Mesenchymal stem cell (in vitro differentiated cells and primary cell): ENCODE data around the gene LAMB4.

Experiments
- DNase-seq: peaks from one replicate; pipeline ENCODE4 v3.0.0-alpha.2; 2013
- H2AFZ ChIP-seq: one replicate; pipeline ENCODE4 v1.6.1; 2013; ENCODE audit warnings: low read depth, mild to moderate bottlenecking, control low read depth, inconsistent platforms, low read length, moderate library complexity
- H2AK5ac ChIP-seq: 2 replicates; pipeline ENCODE4 v1.6.1; 2013; ENCODE audit warnings: low read length, moderate library complexity, mild to moderate bottlenecking, inconsistent platforms; ENCODE audit not compliant: severe bottlenecking
- H2BK120ac ChIP-seq: one replicate; pipeline ENCODE4 v1.6.1; 2013; ENCODE audit warnings: low read depth, mild to moderate bottlenecking, inconsistent platforms, low read length, moderate library complexity
- H2BK12ac ChIP-seq, 2 experiments: one replicate each; pipeline ENCODE4 v1.6.1; 2013; ENCODE audit warnings: inconsistent platforms in 2 of 2, low read length in 2 of 2, mild to moderate bottlenecking in 2 of 2, moderate library complexity in 2 of 2, control low read depth in 1 of 2
- H2BK15ac ChIP-seq: one replicate; pipeline ENCODE4 v1.6.1; 2013; ENCODE audit warnings: mild to moderate bottlenecking, low read depth, inconsistent platforms; ENCODE audit not compliant: poor library complexity, severe bottlenecking
- H2BK5ac ChIP-seq: 2 replicates; pipeline ENCODE4 v1.6.1; 2013; ENCODE audit warnings: low read depth, mild to moderate bottlenecking, low read length, control low read depth, inconsistent platforms; ENCODE audit not compliant: poor library complexity, severe bottlenecking
- H3K14ac ChIP-seq, 2 experiments: one replicate each; pipeline ENCODE4 v1.6.1; 2013; ENCODE audit warnings: inconsistent platforms in 2 of 2, low read length in 2 of 2, control low read depth in 1 of 2, mild to moderate bottlenecking in 1 of 2, moderate library complexity in 1 of 2
- H3K18ac ChIP-seq, 2 experiments: one replicate each; pipeline ENCODE4 v1.6.1; 2013; ENCODE audit warnings: inconsistent platforms in 2 of 2, low read length in 2 of 2, control low read depth in 1 of 2, low read depth in 1 of 2, mild to moderate bottlenecking in 1 of 2
- H3K23ac ChIP-seq, 2 experiments: one replicate each; pipeline ENCODE4 v1.6.1; 2013; ENCODE audit warnings: inconsistent platforms in 2 of 2, low read length in 2 of 2, mild to moderate bottlenecking in 2 of 2, moderate library complexity in 2 of 2, control low read depth in 1 of 2
- H3K27ac ChIP-seq: 2 replicates; pipeline ENCODE4 v1.5.1; 2013; ENCODE audit warnings: mild to moderate bottlenecking, moderate library complexity, low read length, control low read depth, inconsistent platforms; ENCODE audit not compliant: poor library complexity, severe bottlenecking
- H3K27me3 ChIP-seq, 2 experiments: 2 replicates each; pipeline versions ENCODE4 v1.6.1 to v1.7.0; 2013; ENCODE audit warnings: low read length in 2 of 2, mild to moderate bottlenecking in 2 of 2, moderate library complexity in 2 of 2, control low read depth in 1 of 2, inconsistent platforms in 1 of 2; ENCODE audit not compliant: control insufficient read depth in 1 of 2, insufficient read depth in 1 of 2
- H3K36me3 ChIP-seq, 2 experiments: 2 replicates each; pipeline versions ENCODE4 v1.6.1 to v1.7.0; 2013; ENCODE audit warnings: low read length in 2 of 2, control low read depth in 1 of 2, inconsistent platforms in 1 of 2, low read depth in 1 of 2, mild to moderate bottlenecking in 1 of 2; ENCODE audit not compliant: insufficient read depth in 2 of 2, control insufficient read depth in 1 of 2
- H3K4ac ChIP-seq, 2 experiments: one replicate each; pipeline ENCODE4 v1.6.1; 2013; ENCODE audit warnings: inconsistent platforms in 2 of 2, low read length in 2 of 2, mild to moderate bottlenecking in 2 of 2, moderate library complexity in 2 of 2, control low read depth in 1 of 2, low read depth in 1 of 2
- H3K4me1 ChIP-seq: 2 replicates; pipeline ENCODE4 v1.6.1; 2013; ENCODE audit warnings: low read depth, low read length, control low read depth; ENCODE audit not compliant: control insufficient read depth, insufficient read depth
- H3K4me2 ChIP-seq: 2 replicates; pipeline ENCODE4 v1.6.1; 2013; ENCODE audit warnings: low read length, mild to moderate bottlenecking, inconsistent platforms; ENCODE audit not compliant: poor library complexity, severe bottlenecking
- H3K4me3 ChIP-seq, 2 experiments: 2 replicates each; pipeline versions ENCODE4 v1.5.1 to v1.7.0; 2013; ENCODE audit warnings: low read length in 2 of 2, mild to moderate bottlenecking in 2 of 2, control low read depth in 1 of 2, low read depth in 1 of 2; ENCODE audit not compliant: insufficient read depth in 1 of 2
- H3K79me1 ChIP-seq: replicated peaks from 2 replicates; pipeline ENCODE4 v1.6.1; 2013; ENCODE audit warnings: mild to moderate bottlenecking, control low read depth, low read length, inconsistent platforms; ENCODE audit not compliant: poor library complexity, severe bottlenecking
- H3K9ac ChIP-seq: 2 replicates; pipeline ENCODE4 v1.7.0; 2013; ENCODE audit warnings: mild to moderate bottlenecking, low read length, moderate library complexity
- H3K9me3 ChIP-seq: 2 replicates; pipeline ENCODE4 v1.7.0; 2013; ENCODE audit warnings: mild to moderate bottlenecking, low read length; ENCODE audit not compliant: control insufficient read depth
- H4K8ac ChIP-seq: one replicate; pipeline ENCODE4 v1.6.1; 2013; ENCODE audit warnings: inconsistent platforms, mild to moderate bottlenecking, low read length, moderate library complexity
- H4K91ac ChIP-seq: one replicate; pipeline ENCODE4 v1.6.1; 2013; ENCODE audit warnings: mild to moderate bottlenecking, low read length, inconsistent platforms
- WGBS: methylation state at CpG from one replicate; pipeline ENCODE4 v1.1.7; 2013; ENCODE audit warnings: mixed read lengths; 5-methylcytosine and 5-hydroxymethylcytosine counted together

LAMB4 gene

DNA sequence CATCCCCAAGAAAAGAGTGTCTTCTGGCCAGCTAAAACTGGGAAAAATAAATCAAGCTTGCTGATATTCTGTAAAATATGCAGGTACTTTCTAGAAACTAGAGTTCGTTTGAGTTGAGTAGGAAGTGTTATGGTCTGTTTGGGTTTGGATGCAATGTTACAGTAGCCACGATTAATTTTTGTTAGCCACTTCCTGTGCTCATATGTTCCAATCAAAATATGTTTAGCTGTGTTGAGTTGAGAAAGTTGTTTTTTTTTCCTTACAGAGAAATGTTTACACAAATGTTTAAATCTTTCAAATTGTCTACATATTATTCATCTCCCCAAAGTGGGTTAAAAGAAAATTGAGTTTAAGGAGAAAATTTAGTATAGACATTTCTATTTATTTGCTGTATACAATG lies 115.9 kb downstream of the LAMB4 start:
- Histone ChIP-seq H3K23ac (no peak overlapping the region), H3K4me1 (peaks cover 12% of the 10 kb centered on the region), H3K9me3 (no peaks in the 10 kb centered on the region), H3K18ac (no peak overlapping the region), H2BK5ac (no peak overlapping the region), H4K91ac (no peak overlapping the region), H3K14ac (no peak overlapping the region), H3K79me1 (peaks cover 1% of the 10 kb centered on the region), H3K9ac (no peak overlapping the region), H2AK5ac (no peak overlapping the region), H3K4me3 (no peak overlapping the region), H2BK12ac (no peak overlapping the region), H3K27ac (peak overlapping the region; percentile 99), H3K36me3 (no peaks in the 10 kb centered on the region), H4K8ac (no peak overlapping the region), H3K4ac (no peak overlapping the region), H3K4me2 (no peak overlapping the region), H2BK120ac (no peak overlapping the region), H3K27me3 (no peaks in the 10 kb centered on the region), H2AFZ (no peak overlapping the region), H2BK15ac (no peak overlapping the region)
- 12% methylated on average over 1 of the region's 2 CpGs for WGBS
- DNase-seq = no peak

GRCh38 chr7:108012499-108013430 lies 117.4 kb downstream of the LAMB4 start:
- H3K18ac ChIP-seq = no peak overlapping the region
- peaks cover 1% of the 10 kb centered on the region for H3K79me1 ChIP-seq
- 90% methylated on average over 8 of the region's 8 CpGs for WGBS
- H3K14ac ChIP-seq = no peak overlapping the region
- no peaks in the 10 kb centered on the region for H3K36me3 ChIP-seq
- no peak overlapping the region for H4K91ac ChIP-seq
- H2BK120ac ChIP-seq = no peak overlapping the region
- no peak overlapping the region for H3K4ac ChIP-seq
- H3K4me3 ChIP-seq = no peak overlapping the region
- H3K27ac ChIP-seq = no peak overlapping the region
- peaks cover 13% of the 10 kb centered on the region for H3K4me1 ChIP-seq
- DNase-seq = no peak
- no peak overlapping the region for H2AFZ ChIP-seq
- no peak overlapping the region for H3K23ac ChIP-seq
- no peak overlapping the region for H3K9ac ChIP-seq
- no peak overlapping the region for H2BK5ac ChIP-seq
- H4K8ac ChIP-seq = no peak overlapping the region
- peak overlapping the region; percentile 37 for H2AK5ac ChIP-seq
- peak overlapping the region in 1 of 2 experiments; percentile 59 for H2BK12ac ChIP-seq
- H3K9me3 ChIP-seq = no peaks in the 10 kb centered on the region
- H3K4me2 ChIP-seq = no peak overlapping the region
- no peaks in the 10 kb centered on the region for H3K27me3 ChIP-seq
- H2BK15ac ChIP-seq = no peak overlapping the region

DNA sequence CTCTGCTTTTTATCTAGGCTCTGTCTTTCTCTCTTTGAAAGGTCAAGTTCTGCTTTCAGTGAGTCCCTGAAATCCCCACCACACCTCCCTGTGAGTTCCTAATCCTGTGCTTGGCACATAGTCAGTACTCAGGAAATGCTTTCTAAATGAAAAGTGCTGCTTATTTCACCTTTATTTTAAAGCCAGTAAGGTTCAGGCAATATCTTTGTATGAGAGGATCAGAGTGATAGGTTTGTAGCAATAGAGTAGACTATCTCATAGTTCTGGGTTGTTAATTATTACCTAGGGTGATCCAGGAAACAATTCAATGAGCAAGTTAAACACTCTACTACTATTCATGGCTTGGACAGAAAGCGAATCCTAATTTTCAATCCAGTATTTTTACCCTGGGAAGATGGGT lies 119.8 kb downstream of the LAMB4 start:
- Histone ChIP-seq H3K23ac (no peak overlapping the region), H3K4ac (no peak overlapping the region), H3K36me3 (no peaks in the 10 kb centered on the region), H3K4me1 (peaks cover 14% of the 10 kb centered on the region), H3K9ac (no peak overlapping the region), H3K18ac (no peak overlapping the region), H4K91ac (no peak overlapping the region), H2BK5ac (peak overlapping the region; percentile 86), H2BK15ac (no peak overlapping the region), H3K27me3 (no peaks in the 10 kb centered on the region), H3K14ac (no peak overlapping the region), H2BK120ac (no peak overlapping the region), H3K9me3 (no peaks in the 10 kb centered on the region), H4K8ac (no peak overlapping the region), H2AK5ac (no peak overlapping the region), H3K79me1 (peaks cover 5% of the 10 kb centered on the region), H2BK12ac (no peak overlapping the region), H3K4me3 (no peak overlapping the region), H2AFZ (no peak overlapping the region), H3K4me2 (peak overlapping the region; percentile 68), H3K27ac (peak overlapping the region; percentile 98)
- no peak for DNase-seq
- WGBS = no CpG with 5 or more reads among the region's 1 CpG

GRCh38 chr7:108009873-108010272 lies 120.3 kb downstream of the LAMB4 start:
- Histone ChIP-seq H3K4ac (no peak overlapping the region), H2BK15ac (no peak overlapping the region), H3K18ac (no peak overlapping the region), H2AK5ac (no peak overlapping the region), H3K27me3 (no peaks in the 10 kb centered on the region), H3K14ac (no peak overlapping the region), H3K4me3 (no peak overlapping the region), H2AFZ (no peak overlapping the region), H3K9ac (no peak overlapping the region), H2BK12ac (no peak overlapping the region), H3K36me3 (no peaks in the 10 kb centered on the region), H3K23ac (no peak overlapping the region), H3K79me1 (peaks cover 5% of the 10 kb centered on the region), H3K4me1 (peaks cover 16% of the 10 kb centered on the region), H2BK120ac (no peak overlapping the region), H3K4me2 (no peak overlapping the region), H3K27ac (peak overlapping the region; percentile 98), H3K9me3 (no peaks in the 10 kb centered on the region), H4K91ac (no peak overlapping the region), H4K8ac (no peak overlapping the region), H2BK5ac (no peak overlapping the region)
- WGBS = 93% methylated on average over 4 of the region's 4 CpGs
- DNase-seq = no peak
